Activated CD8-positive, alpha-beta memory T cell treated with anti-CD3 and anti-CD28 coated beads, Interleukin-2, amount 10 ng/mL, durations not matched to agents 7 days and 5 days (primary cell): Measurements from ENCODE around the gene POGK. TPM values are rescaled to one million over a fixed set of nuclear protein-coding genes. Genes with fewer than 3 reads are reported as not detected.
A peak's percentile ranks its signal among the peaks of the same experiment; 100 is the strongest.
"Not testable (repeated sequence)": the region's sequence is repeated elsewhere in the genome, so short reads cannot be mapped to it uniquely, and the experiment has no call there.

Source experiments
- ATAC-seq: fragments of 150-1000 bp; cut with Tn5 transposase; one replicate; pipeline ENCODE4 v1.10.0; 2021; ENCODE audit warnings: moderate library complexity
- CTCF ChIA-PET: fragments of 350-600 bp; sonication (Branson Sonifier 250); formaldehyde crosslinking; loops from one replicate; lab custom pipeline; 2021; ENCODE audit warnings: antibody characterized with exemption; lab: Charles Lee
- DNase-seq: peaks from one replicate; pipeline ENCODE4 v3.0.0-alpha.2; 2020
- H3K27ac Mint-ChIP-seq: one replicate; pipeline ENCODE4 v1.8.0; 2021; ENCODE audit warnings: mild to moderate bottlenecking, mixed read lengths
- H3K27me3 Mint-ChIP-seq: one replicate; pipeline ENCODE4 v1.8.0; 2021; ENCODE audit warnings: mixed read lengths
- H3K36me3 Mint-ChIP-seq: one replicate; pipeline ENCODE4 v1.8.0; 2021; ENCODE audit warnings: mild to moderate bottlenecking, mixed read lengths
- H3K4me1 Mint-ChIP-seq: one replicate; pipeline ENCODE4 v1.8.0; 2021; ENCODE audit warnings: mixed read lengths
- H3K4me3 Mint-ChIP-seq: one replicate; pipeline ENCODE4 v1.8.0; 2021; ENCODE audit warnings: mild to moderate bottlenecking, moderate library complexity, mixed read lengths
- H3K9me3 Mint-ChIP-seq: one replicate; pipeline ENCODE4 v1.8.0; 2022; ENCODE audit warnings: low read depth, mixed read lengths
- total RNA-seq, 2 experiments: library from RNA; stranded (reverse); gene quantifications; one replicate each; pipeline ENCODE4 v1.2.3, GENCODE V29; 2021

Gene POGK
- total RNA-seq, 2 experiments from 2014 or later = 41.0 to 50.9 TPM

GRCh38 chr1:166868639-166869038 lies 29.4 kb downstream of the POGK start:
- Mint-ChIP-seq H3K36me3 (peaks cover 41% of the 10 kb centered on the region), H3K4me3 (no peak overlapping the region), H3K9me3 (no peaks in the 10 kb centered on the region), H3K27ac (peak overlapping the region; percentile 44), H3K27me3 (no peaks in the 10 kb centered on the region), H3K4me1 (peaks cover 45% of the 10 kb centered on the region)
- CTCF ChIA-PET = interaction anchor here (0.9 to 1.6 kb wide), 6 partner anchors 16 to 672 kb away, joined by 3 to 10 read pairs (median 3); no protein-coding TSS in a partner anchor
- ATAC-seq (no peak), DNase-seq (no peak)

- Mint-ChIP-seq H3K4me3 (no peak overlapping the region), H3K27me3 (no peaks in the 10 kb centered on the region), H3K9me3 (no peaks in the 10 kb centered on the region), H3K4me1 (peaks cover 50% of the 10 kb centered on the region), H3K36me3 (peaks cover 38% of the 10 kb centered on the region), H3K27ac (peak overlapping the region; percentile 74)
- peak; percentile 42 for ATAC-seq
- CTCF ChIA-PET = interaction anchor here (0.9 to 1.6 kb wide), 5 partner anchors 15 to 671 kb away, joined by 3 to 10 read pairs (median 3); no protein-coding TSS in a partner anchor
- no peak for DNase-seq
Measured at GRCh38 chr1:166869318-166870099, 30.2 kb downstream of the POGK start.

GRCh38 chr1:166870584-166870983 lies 31.3 kb downstream of the POGK start:
- no peaks in the 10 kb centered on the region for H3K9me3 Mint-ChIP-seq
- DNase-seq (no peak), ATAC-seq (no peak)
- CTCF ChIA-PET = interaction anchor here (1.4 to 23.4 kb wide), 2 partner anchors 40 to 190 kb away, joined by 6 to 222 read pairs; no protein-coding TSS in a partner anchor
- peak overlapping the region; percentile 32 for H3K27ac Mint-ChIP-seq
- peaks cover 36% of the 10 kb centered on the region for H3K36me3 Mint-ChIP-seq
- H3K27me3 Mint-ChIP-seq = no peaks in the 10 kb centered on the region
- no peak overlapping the region for H3K4me3 Mint-ChIP-seq
- H3K4me1 Mint-ChIP-seq = peaks cover 60% of the 10 kb centered on the region

- Mint-ChIP-seq H3K27ac (no peak overlapping the region), H3K9me3 (no peaks in the 10 kb centered on the region), H3K36me3 (peaks cover 22% of the 10 kb centered on the region), H3K4me1 (peaks cover 64% of the 10 kb centered on the region), H3K4me3 (peak overlapping the region; percentile 82), H3K27me3 (peaks cover 4% of the 10 kb centered on the region)
- ATAC-seq (no peak), DNase-seq (no peak)
- CTCF ChIA-PET = interaction anchor here (1.7 to 23.4 kb wide), 2 partner anchors 31 to 186 kb away, joined by 4 to 222 read pairs; no protein-coding TSS in a partner anchor
Measured at GRCh38 chr1:166874464-166874863, 35.2 kb downstream of the POGK start.

GRCh38 chr1:166875302-166875733 lies 36.0 kb downstream of the POGK start:
- Mint-ChIP-seq H3K27ac (peak overlapping the region; percentile 87), H3K36me3 (peaks cover 22% of the 10 kb centered on the region), H3K27me3 (peaks cover 5% of the 10 kb centered on the region), H3K9me3 (no peaks in the 10 kb centered on the region), H3K4me3 (peak overlapping the region; percentile 82), H3K4me1 (peaks cover 56% of the 10 kb centered on the region)
- CTCF ChIA-PET = interaction anchor here (1.1 to 23.4 kb wide), 8 partner anchors 9 to 185 kb away, joined by 3 to 222 read pairs (median 6); no protein-coding TSS in a partner anchor
- DNase-seq = no peak
- no peak for ATAC-seq

GRCh38 chr1:166875734-166876539 lies 36.7 kb downstream of the POGK start, which contains the start of gene TADA1:
TSS of gene TADA1 (minus strand) at chr1:166876264. CDS start at chr1:166876233, 31 bp downstream.
- H3K4me3 Mint-ChIP-seq = peak within 1 kb of the TSS; percentile 82
- DNase-seq (peak; percentile 99), ATAC-seq (peak; percentile 93)
- no peaks in the 10 kb centered on the region for H3K9me3 Mint-ChIP-seq
- peaks cover 49% of the 10 kb centered on the region for H3K4me1 Mint-ChIP-seq
- H3K36me3 Mint-ChIP-seq = peaks cover 22% of the 10 kb centered on the region
- peaks cover 7% of the 10 kb centered on the region for H3K27me3 Mint-ChIP-seq
- CTCF ChIA-PET = interaction anchor here (0.6 to 23.4 kb wide), 13 partner anchors 9 to 185 kb away, joined by 3 to 222 read pairs (median 5); no protein-coding TSS in a partner anchor
- H3K27ac Mint-ChIP-seq = peak within 1 kb of the TSS; percentile 98

GRCh38 chr1:166876540-166876838 lies 37.2 kb downstream of the POGK start:
- H3K27me3 Mint-ChIP-seq = peaks cover 8% of the 10 kb centered on the region
- H3K36me3 Mint-ChIP-seq = peaks cover 18% of the 10 kb centered on the region
- ATAC-seq = peak; percentile 1
- H3K4me1 Mint-ChIP-seq = peaks cover 44% of the 10 kb centered on the region
- CTCF ChIA-PET = interaction anchor here (0.6 to 23.4 kb wide), 13 partner anchors 8 to 184 kb away, joined by 3 to 222 read pairs (median 5); no protein-coding TSS in a partner anchor
- DNase-seq = no peak
- no peaks in the 10 kb centered on the region for H3K9me3 Mint-ChIP-seq
- peak overlapping the region; percentile 82 for H3K4me3 Mint-ChIP-seq
- peak overlapping the region; percentile 98 for H3K27ac Mint-ChIP-seq

GRCh38 chr1:166878173-166878917 lies 39.1 kb downstream of the POGK start:
- ATAC-seq, H3K36me3 Mint-ChIP-seq, DNase-seq, H3K9me3 Mint-ChIP-seq, H3K4me3 Mint-ChIP-seq, H3K27ac Mint-ChIP-seq: not testable (repeated sequence)
- CTCF ChIA-PET = interaction anchor here (1.0 to 23.4 kb wide), 7 partner anchors 9 to 342 kb away, joined by 4 to 222 read pairs (median 6); no protein-coding TSS in a partner anchor
- Mint-ChIP-seq H3K27me3 (peaks cover 14% of the 10 kb centered on the region), H3K4me1 (peaks cover 31% of the 10 kb centered on the region)

- no peak for DNase-seq
- Mint-ChIP-seq H3K27ac (no peak overlapping the region), H3K4me1 (peaks cover 20% of the 10 kb centered on the region), H3K9me3 (no peaks in the 10 kb centered on the region), H3K36me3 (no peaks in the 10 kb centered on the region), H3K4me3 (no peak overlapping the region), H3K27me3 (peaks cover 39% of the 10 kb centered on the region)
- CTCF ChIA-PET = interaction anchor here (1.0 to 23.4 kb wide), 9 partner anchors 16 to 556 kb away, joined by 3 to 222 read pairs (median 3); no protein-coding TSS in a partner anchor
- no peak for ATAC-seq
Measured at GRCh38 chr1:166882893-166883292, 43.6 kb downstream of the POGK start.

GRCh38 chr1:166884040-166884642 lies 44.9 kb downstream of the POGK start:
- H3K9me3 Mint-ChIP-seq = no peaks in the 10 kb centered on the region
- ATAC-seq (peak; percentile 85), DNase-seq (peak; percentile 64)
- no peaks in the 10 kb centered on the region for H3K36me3 Mint-ChIP-seq
- peaks cover 40% of the 10 kb centered on the region for H3K27me3 Mint-ChIP-seq
- CTCF ChIA-PET = interaction anchor here (0.7 to 23.4 kb wide), 13 partner anchors 8 to 554 kb away, joined by 3 to 222 read pairs (median 3); partner anchors contain the start of gene TADA1
- H3K27ac Mint-ChIP-seq = no peak overlapping the region
- H3K4me3 Mint-ChIP-seq = peak overlapping the region; percentile 35
- H3K4me1 Mint-ChIP-seq = peaks cover 20% of the 10 kb centered on the region

- Mint-ChIP-seq H3K9me3 (no peaks in the 10 kb centered on the region), H3K4me3 (no peak overlapping the region), H3K27me3 (peaks cover 46% of the 10 kb centered on the region), H3K27ac (peak overlapping the region; percentile 21), H3K4me1 (peaks cover 23% of the 10 kb centered on the region), H3K36me3 (no peaks in the 10 kb centered on the region)
- CTCF ChIA-PET = interaction anchor here (0.7 to 23.4 kb wide), 11 partner anchors 9 to 176 kb away, joined by 3 to 222 read pairs (median 3); partner anchors contain the start of genes POGK and TADA1
- ATAC-seq = peak; percentile 43
- no peak for DNase-seq
Measured at GRCh38 chr1:166884971-166885370, 45.7 kb downstream of the POGK start.
